ENCODE measurements around the gene EARS2. TPM values are rescaled to one million over a fixed set of nuclear protein-coding genes. Genes with fewer than 3 reads are reported as not detected.

Gene EARS2
- total RNA-seq, 4 donors from 2014 or later, result 18.0 to 81.8 (median 39.5) TPM

GRCh38 chr16:23505671-23506605 lies 51.2 kb downstream of the EARS2 start:
- DNase-seq, result no peak
- TF ChIP-seq, protein P1, sequence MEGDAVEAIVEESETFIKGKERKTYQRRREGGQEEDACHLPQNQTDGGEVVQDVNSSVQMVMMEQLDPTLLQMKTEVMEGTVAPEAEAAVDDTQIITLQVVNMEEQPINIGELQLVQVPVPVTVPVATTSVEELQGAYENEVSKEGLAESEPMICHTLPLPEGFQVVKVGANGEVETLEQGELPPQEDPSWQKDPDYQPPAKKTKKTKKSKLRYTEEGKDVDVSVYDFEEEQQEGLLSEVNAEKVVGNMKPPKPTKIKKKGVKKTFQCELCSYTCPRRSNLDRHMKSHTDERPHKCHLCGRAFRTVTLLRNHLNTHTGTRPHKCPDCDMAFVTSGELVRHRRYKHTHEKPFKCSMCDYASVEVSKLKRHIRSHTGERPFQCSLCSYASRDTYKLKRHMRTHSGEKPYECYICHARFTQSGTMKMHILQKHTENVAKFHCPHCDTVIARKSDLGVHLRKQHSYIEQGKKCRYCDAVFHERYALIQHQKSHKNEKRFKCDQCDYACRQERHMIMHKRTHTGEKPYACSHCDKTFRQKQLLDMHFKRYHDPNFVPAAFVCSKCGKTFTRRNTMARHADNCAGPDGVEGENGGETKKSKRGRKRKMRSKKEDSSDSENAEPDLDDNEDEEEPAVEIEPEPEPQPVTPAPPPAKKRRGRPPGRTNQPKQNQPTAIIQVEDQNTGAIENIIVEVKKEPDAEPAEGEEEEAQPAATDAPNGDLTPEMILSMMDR (IDR thresholded peaks at IDR 0.05), result no peak
- TF ChIP-seq POLR2A (IDR thresholded peaks at IDR 0.05), result no peak
- peaks cover 0 to 6% of the 10 kb centered on the region in 2 donors for H3K4me1 ChIP-seq
- no peak overlapping the region for H3K4me3 ChIP-seq
- no peaks in the 10 kb centered on the region for H3K9me3 ChIP-seq
- intact Hi-C loops (cut with DNase I; ENCODE audit: low total_unique reads), result no loop called here
- H3K27ac ChIP-seq, result peak overlapping the region in 1 of 2 donors; percentile 62
- H3K36me3 ChIP-seq, result no peaks in the 10 kb centered on the region
- H3K27me3 ChIP-seq, result no peaks in the 10 kb centered on the region

DNA sequence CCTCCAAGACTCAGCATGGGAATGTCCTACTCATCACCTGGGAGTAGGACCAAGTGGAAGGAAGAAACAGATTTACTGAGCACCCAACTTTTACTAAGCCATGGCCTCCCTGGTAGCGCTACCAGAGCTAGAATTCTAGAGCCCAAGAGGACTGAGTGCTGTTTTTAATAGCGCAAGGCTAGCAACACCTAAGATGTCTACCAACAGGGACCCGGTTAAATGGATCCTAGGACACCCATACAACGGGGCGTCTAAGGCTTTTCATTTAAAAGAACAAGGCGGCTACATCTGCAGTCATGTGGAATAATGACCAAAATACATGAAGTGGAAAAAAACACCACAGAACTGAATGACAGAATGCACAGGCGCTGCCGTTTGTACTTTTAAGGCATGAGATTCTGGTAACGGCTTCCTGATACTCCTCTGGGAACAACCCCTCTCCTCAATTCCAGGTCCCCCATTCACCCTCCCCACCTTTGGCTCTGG lies 51.9 kb downstream of the EARS2 start:
- H3K36me3 ChIP-seq, result no peaks in the 10 kb centered on the region
- intact Hi-C loops (cut with DNase I; ENCODE audit: low total_unique reads), result no loop called here
- TF ChIP-seq, protein P1 (IDR thresholded peaks at IDR 0.05), result no peak
- TF ChIP-seq POLR2A (IDR thresholded peaks at IDR 0.05), result no peak
- no peaks in the 10 kb centered on the region for H3K27me3 ChIP-seq
- DNase-seq, result no peak
- peak overlapping the region; percentile 28 to 62 for H3K27ac ChIP-seq
- H3K4me3 ChIP-seq, result no peak overlapping the region
- H3K9me3 ChIP-seq, result no peaks in the 10 kb centered on the region
- H3K4me1 ChIP-seq, result peaks cover 0 to 6% of the 10 kb centered on the region in 2 donors

- intact Hi-C loops (cut with DNase I; ENCODE audit: low total_unique reads), result no loop called here
- DNase-seq, result peak; percentile 47 to 51
- peaks cover 0 to 6% of the 10 kb centered on the region in 2 donors for H3K4me1 ChIP-seq
Measured at GRCh38 chr16:23504453-23505179, 52.5 kb downstream of the EARS2 start.

DNA sequence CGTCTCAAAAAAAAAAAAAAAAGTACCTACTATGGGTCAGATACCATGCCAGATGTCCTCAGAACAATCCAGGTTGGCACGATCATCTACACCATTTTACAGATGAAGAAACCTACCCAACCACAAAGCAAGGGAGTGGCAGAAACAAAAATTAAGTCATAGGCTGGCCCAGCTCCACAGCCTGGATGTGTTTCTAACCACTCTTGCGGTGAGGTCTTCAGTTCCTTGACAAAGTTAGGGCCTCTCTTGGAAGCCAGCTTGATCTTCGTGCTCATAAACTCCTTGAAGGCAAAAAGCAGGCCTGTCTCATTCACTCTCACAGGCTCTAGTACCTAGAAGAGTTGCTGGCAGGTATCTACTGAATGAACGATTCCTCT lies 53.1 kb downstream of the EARS2 start:
- Histone ChIP-seq H3K27me3 (no peaks in the 10 kb centered on the region), H3K9me3 (no peaks in the 10 kb centered on the region), H3K27ac (peak overlapping the region; percentile 28 to 62), H3K4me1 (peaks cover 0 to 3% of the 10 kb centered on the region in 2 donors), H3K4me3 (no peak overlapping the region), H3K36me3 (no peaks in the 10 kb centered on the region)
- intact Hi-C loops (cut with DNase I; ENCODE audit: low total_unique reads), result no loop called here
- DNase-seq, result peak; percentile 39 to 51
- no peak for TF ChIP-seq POLR2A (IDR thresholded peaks at IDR 0.05)
- TF ChIP-seq, protein P1 (IDR thresholded peaks at IDR 0.05), result no peak

More at GRCh38 chr16:23504453-23505179, 52.5 kb downstream of the EARS2 start:
- Histone ChIP-seq H3K27ac (peak overlapping the region; percentile 28 to 62), H3K4me3 (no peak overlapping the region), H3K9me3 (no peaks in the 10 kb centered on the region), H3K36me3 (no peaks in the 10 kb centered on the region), H3K27me3 (no peaks in the 10 kb centered on the region)
- no peak for TF ChIP-seq POLR2A (IDR thresholded peaks at IDR 0.05)
- TF ChIP-seq, protein P1 (IDR thresholded peaks at IDR 0.05), result no peak
